Measurements from ENCODE around the gene RORC. TPM values are rescaled to one million over a fixed set of nuclear protein-coding genes. Genes with fewer than 3 reads are reported as not detected.

The RORC gene
- total RNA-seq, 1 donor from 2014 or later = 0.17 TPM

DNA sequence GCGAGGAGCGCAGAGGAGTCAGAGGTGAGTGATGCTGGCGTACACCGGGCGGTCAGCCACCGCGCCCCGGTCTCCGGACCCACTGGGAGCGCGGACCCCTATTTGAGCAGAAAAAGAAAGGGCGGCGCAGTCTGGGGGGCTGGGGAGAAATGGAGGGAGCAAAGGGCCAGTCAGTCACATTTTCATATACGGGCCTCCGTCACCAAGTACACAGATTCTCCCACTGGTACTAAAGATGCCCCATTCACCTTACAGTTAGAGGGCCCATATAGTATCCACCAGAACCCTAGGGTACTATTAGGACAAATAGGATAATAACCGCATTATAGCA is 7.4 kb upstream of the RORC start:
- Histone ChIP-seq H3K27me3 (ENCODE audit: control insufficient read depth, insufficient read depth, low read length) (peaks cover 17% of the 10 kb centered on the region), H3K4me3 (ENCODE audit: low read depth, low read length) (peak overlapping the region; percentile 21), H3K36me3 (ENCODE audit: control insufficient read depth, insufficient read depth, low read length) (no peaks in the 10 kb centered on the region)
- TF ChIP-seq, protein P1, sequence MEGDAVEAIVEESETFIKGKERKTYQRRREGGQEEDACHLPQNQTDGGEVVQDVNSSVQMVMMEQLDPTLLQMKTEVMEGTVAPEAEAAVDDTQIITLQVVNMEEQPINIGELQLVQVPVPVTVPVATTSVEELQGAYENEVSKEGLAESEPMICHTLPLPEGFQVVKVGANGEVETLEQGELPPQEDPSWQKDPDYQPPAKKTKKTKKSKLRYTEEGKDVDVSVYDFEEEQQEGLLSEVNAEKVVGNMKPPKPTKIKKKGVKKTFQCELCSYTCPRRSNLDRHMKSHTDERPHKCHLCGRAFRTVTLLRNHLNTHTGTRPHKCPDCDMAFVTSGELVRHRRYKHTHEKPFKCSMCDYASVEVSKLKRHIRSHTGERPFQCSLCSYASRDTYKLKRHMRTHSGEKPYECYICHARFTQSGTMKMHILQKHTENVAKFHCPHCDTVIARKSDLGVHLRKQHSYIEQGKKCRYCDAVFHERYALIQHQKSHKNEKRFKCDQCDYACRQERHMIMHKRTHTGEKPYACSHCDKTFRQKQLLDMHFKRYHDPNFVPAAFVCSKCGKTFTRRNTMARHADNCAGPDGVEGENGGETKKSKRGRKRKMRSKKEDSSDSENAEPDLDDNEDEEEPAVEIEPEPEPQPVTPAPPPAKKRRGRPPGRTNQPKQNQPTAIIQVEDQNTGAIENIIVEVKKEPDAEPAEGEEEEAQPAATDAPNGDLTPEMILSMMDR (IDR thresholded peaks at IDR 0.05; ENCODE audit: insufficient read depth, low read length, poor library complexity, severe bottlenecking) = no peak
- no peak for DNase-seq (ENCODE audit: low read depth)

DNA sequence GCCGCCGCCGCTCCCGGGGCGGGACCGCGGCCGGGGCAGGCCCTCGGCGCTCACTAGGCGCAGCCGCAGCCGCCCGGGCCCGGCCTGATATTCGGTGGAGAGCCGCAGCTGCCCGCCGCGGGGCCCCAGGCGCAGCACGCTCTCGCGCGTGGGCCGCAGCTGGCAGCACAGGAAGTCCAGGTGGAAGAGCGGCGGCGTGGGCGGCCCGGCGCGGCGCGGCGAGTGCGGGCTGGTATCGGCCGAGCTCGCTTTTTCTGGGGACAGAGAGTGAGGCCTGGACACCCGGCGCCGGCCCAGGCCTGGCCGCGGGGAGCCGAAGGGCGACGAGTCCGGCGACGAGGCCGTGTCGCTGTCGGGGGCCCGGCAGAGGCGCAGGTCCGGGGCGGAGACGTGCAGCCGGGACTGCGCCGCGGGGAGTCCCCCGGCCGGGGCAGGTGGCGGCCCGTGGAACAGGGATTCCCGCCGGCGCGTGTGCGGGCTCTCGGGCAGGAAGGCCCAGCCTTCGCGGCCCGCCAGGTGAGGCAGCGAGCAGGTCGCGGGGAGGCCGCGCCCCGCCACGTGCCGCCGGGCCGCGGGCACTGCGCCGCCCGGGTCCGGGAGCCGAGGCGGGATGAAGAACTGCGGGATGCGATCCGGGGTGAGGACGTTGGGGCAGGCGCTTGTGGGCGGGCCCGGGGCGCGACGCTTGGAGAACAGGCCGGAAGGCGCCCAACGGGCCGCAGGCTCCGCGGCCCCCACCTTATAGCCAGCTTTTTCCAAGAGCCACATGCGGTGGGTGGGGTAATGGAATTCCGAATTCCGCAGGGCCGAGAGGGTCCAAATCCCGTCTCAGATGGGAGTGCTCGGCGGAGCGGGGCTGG is 6.8 kb upstream of the RORC start:
- H3K36me3 ChIP-seq (ENCODE audit: control insufficient read depth, insufficient read depth, low read length) = no peaks in the 10 kb centered on the region
- no peak for DNase-seq (ENCODE audit: low read depth)
- peaks cover 17% of the 10 kb centered on the region for H3K27me3 ChIP-seq (ENCODE audit: control insufficient read depth, insufficient read depth, low read length)
- H3K4me3 ChIP-seq (ENCODE audit: low read depth, low read length) = peak overlapping the region; percentile 20
- TF ChIP-seq, protein P1 (IDR thresholded peaks at IDR 0.05; ENCODE audit: insufficient read depth, low read length, poor library complexity, severe bottlenecking) = no peak

DNA sequence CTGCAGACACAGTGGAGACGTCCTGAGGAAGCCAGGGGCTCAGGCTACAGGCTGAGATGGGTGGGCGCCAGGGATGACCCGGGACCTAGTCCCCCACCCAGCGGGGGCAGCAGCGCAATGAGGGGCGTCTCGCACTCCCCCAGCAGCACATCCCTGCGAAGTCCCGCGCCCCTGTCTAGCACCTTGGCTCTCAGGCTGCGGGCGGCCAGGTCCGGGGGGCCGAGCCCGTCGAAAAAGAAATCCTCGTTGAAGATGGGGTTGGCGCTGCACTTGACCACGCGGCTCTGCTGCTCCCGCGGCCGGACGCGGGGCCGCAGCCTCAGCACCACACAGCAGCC is 6.3 kb upstream of the RORC start:
- DNase-seq (ENCODE audit: low read depth) = no peak
- TF ChIP-seq, protein P1 (IDR thresholded peaks at IDR 0.05; ENCODE audit: insufficient read depth, low read length, poor library complexity, severe bottlenecking) = no peak
- Histone ChIP-seq H3K27me3 (ENCODE audit: control insufficient read depth, insufficient read depth, low read length) (peaks cover 17% of the 10 kb centered on the region), H3K36me3 (ENCODE audit: control insufficient read depth, insufficient read depth, low read length) (no peaks in the 10 kb centered on the region), H3K4me3 (ENCODE audit: low read depth, low read length) (no peak overlapping the region)

DNA sequence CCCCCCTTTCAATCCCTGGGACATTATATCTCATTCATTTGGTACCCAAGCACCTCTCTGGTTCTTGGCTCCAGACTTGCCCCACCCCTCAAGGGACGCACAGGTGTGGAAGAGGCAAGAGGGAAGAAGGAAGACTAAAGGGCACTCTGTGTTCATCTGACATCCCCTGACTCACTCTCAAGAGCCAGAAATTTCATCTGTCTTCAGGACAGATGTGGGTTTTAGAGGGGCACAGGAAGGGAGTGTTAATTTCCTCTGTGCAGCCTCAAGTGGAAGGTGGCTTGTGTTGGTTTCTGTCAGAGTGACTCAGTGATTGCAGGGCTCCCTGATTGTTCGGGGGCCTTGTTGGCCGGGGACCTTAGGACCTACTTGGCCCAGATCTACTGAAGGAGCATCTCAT is 5.6 kb upstream of the RORC start:
- no peak for DNase-seq (ENCODE audit: low read depth)
- H3K36me3 ChIP-seq (ENCODE audit: control insufficient read depth, insufficient read depth, low read length) = no peaks in the 10 kb centered on the region
- no peak overlapping the region for H3K4me3 ChIP-seq (ENCODE audit: low read depth, low read length)
- H3K27me3 ChIP-seq (ENCODE audit: control insufficient read depth, insufficient read depth, low read length) = peaks cover 17% of the 10 kb centered on the region
- TF ChIP-seq, protein P1 (IDR thresholded peaks at IDR 0.05; ENCODE audit: insufficient read depth, low read length, poor library complexity, severe bottlenecking) = no peak

DNA sequence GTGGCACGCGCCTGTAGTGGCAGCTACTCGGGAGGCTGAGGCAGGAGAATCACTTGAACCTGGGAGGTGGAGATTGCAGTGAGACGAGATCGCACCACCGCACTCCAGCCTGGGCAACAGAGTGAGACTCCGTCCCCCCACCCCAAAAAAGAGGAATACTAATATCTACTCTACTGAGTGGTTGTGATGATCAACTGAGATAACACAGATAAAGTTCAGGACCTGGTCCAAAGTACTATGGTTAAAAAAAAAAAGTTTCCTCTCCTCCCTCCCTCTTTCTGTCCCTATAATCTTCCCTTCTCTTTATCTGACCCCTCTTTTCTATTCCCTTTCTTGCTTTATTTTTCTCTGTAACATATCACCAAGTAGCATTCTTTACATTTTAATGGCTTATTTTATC is 4.0 kb upstream of the RORC start:
- TF ChIP-seq, protein P1 (IDR thresholded peaks at IDR 0.05; ENCODE audit: insufficient read depth, low read length, poor library complexity, severe bottlenecking) = no peak
- DNase-seq (ENCODE audit: low read depth) = no peak
- no peaks in the 10 kb centered on the region for H3K36me3 ChIP-seq (ENCODE audit: control insufficient read depth, insufficient read depth, low read length)
- H3K4me3 ChIP-seq (ENCODE audit: low read depth, low read length) = no peak overlapping the region
- peaks cover 17% of the 10 kb centered on the region for H3K27me3 ChIP-seq (ENCODE audit: control insufficient read depth, insufficient read depth, low read length)

DNA sequence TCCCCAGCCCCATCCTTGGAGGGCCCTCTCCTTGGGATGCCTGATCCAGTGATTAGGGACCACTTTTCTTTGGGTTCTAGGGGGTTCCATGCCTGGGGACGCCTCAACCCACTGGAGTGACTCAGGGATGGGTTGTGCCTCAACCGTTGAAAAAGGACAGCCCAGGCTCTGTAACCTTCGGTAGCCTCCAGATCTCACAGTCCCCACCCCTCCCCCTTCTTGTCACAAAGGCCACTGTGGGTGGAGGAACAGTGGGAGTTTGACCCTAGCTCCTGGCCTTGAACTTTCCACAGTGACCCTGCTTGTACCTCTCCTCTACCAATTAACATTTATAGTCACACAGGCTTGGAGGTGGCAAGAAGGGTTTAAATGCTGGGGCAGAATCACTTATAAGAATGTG is 2.6 kb upstream of the RORC start:
- TF ChIP-seq, protein P1 (IDR thresholded peaks at IDR 0.05; ENCODE audit: insufficient read depth, low read length, poor library complexity, severe bottlenecking) = no peak
- Histone ChIP-seq H3K36me3 (ENCODE audit: control insufficient read depth, insufficient read depth, low read length) (no peaks in the 10 kb centered on the region), H3K4me3 (ENCODE audit: low read depth, low read length) (no peak overlapping the region), H3K27me3 (ENCODE audit: control insufficient read depth, insufficient read depth, low read length) (peaks cover 10% of the 10 kb centered on the region)
- no peak for DNase-seq (ENCODE audit: low read depth)
